Duodenal mucosa (tissue), 2 donors: ENCODE data around the gene SHOC1.
"Not testable (repeated sequence)": the region's sequence is repeated elsewhere in the genome, so short reads cannot be mapped to it uniquely, and the experiment has no call there.

Experiments used
- H3K27ac ChIP-seq: one replicate; pipeline ENCODE4 v1.7.0; 2013; ENCODE audit warnings: low read depth, low read length
- H3K27me3 ChIP-seq, 2 donors: one replicate each; pipeline ENCODE4 v1.7.0; 2013; ENCODE audit warnings: low read length in 2 of 2, control low read depth in 1 of 2; ENCODE audit not compliant: insufficient read depth in 2 of 2, control insufficient read depth in 1 of 2
- H3K36me3 ChIP-seq, 2 donors: one replicate each; pipeline ENCODE4 v1.7.0; 2013; ENCODE audit warnings: low read length in 2 of 2, control low read depth in 1 of 2; ENCODE audit not compliant: insufficient read depth in 2 of 2, control insufficient read depth in 1 of 2
- H3K4me1 ChIP-seq, 2 donors: one replicate each; pipeline ENCODE4 v1.7.0; 2013; ENCODE audit warnings: low read length in 2 of 2, control low read depth in 1 of 2; ENCODE audit not compliant: insufficient read depth in 2 of 2, control insufficient read depth in 1 of 2
- H3K4me3 ChIP-seq, 2 donors: one replicate each; pipeline ENCODE4 v1.7.0; 2013; ENCODE audit warnings: low read length in 2 of 2, low read depth in 1 of 2
- H3K9ac ChIP-seq, 2 donors: one replicate each; pipeline ENCODE4 v1.7.0; 2013; ENCODE audit warnings: low read length in 2 of 2, low read depth in 1 of 2
- H3K9me3 ChIP-seq, 2 donors: one replicate each; pipeline ENCODE4 v1.7.0; 2013; ENCODE audit warnings: low read length in 2 of 2, control low read depth in 1 of 2; ENCODE audit not compliant: control insufficient read depth in 1 of 2

SHOC1 gene

GRCh38 chr9:111831371-111832108 lies 36.8 kb upstream of the SHOC1 start:
- Histone ChIP-seq H3K27me3 (no peaks in the 10 kb centered on the region), H3K4me3 (no peak overlapping the region), H3K9ac (no peak overlapping the region), H3K36me3 (no peaks in the 10 kb centered on the region), H3K4me1 (no peaks in the 10 kb centered on the region), H3K9me3 (no peaks in the 10 kb centered on the region), H3K27ac (no peak overlapping the region)

- Histone ChIP-seq H3K27me3 (no peaks in the 10 kb centered on the region), H3K36me3 (no peaks in the 10 kb centered on the region), H3K27ac (no peak overlapping the region), H3K9ac (no peak overlapping the region), H3K4me3 (no peak overlapping the region), H3K4me1 (no peaks in the 10 kb centered on the region), H3K9me3 (no peaks in the 10 kb centered on the region)
These were observed 33.5 kb upstream of the SHOC1 start for GRCh38 chr9:111828193-111828592.

- Histone ChIP-seq H3K9ac (no peak overlapping the region), H3K27me3 (no peaks in the 10 kb centered on the region), H3K27ac (no peak overlapping the region), H3K4me1 (no peaks in the 10 kb centered on the region), H3K4me3 (no peak overlapping the region), H3K36me3 (no peaks in the 10 kb centered on the region), H3K9me3 (no peaks in the 10 kb centered on the region)
These were observed 30.9 kb upstream of the SHOC1 start for GRCh38 chr9:111825468-111826145.

GRCh38 chr9:111821006-111821528 lies 26.3 kb upstream of the SHOC1 start:
- Histone ChIP-seq H3K9ac (no peak overlapping the region), H3K4me1 (peaks cover 11 to 15% of the 10 kb centered on the region in 2 donors), H3K9me3 (no peaks in the 10 kb centered on the region), H3K27ac (no peak overlapping the region), H3K36me3 (no peaks in the 10 kb centered on the region), H3K27me3 (no peaks in the 10 kb centered on the region), H3K4me3 (no peak overlapping the region)

GRCh38 chr9:111819360-111819759 lies 24.6 kb upstream of the SHOC1 start:
- H3K9ac ChIP-seq, result no peak overlapping the region
- no peak overlapping the region for H3K27ac ChIP-seq
- no peaks in the 10 kb centered on the region for H3K27me3 ChIP-seq
- no peak overlapping the region for H3K4me3 ChIP-seq
- no peaks in the 10 kb centered on the region for H3K36me3 ChIP-seq
- H3K9me3 ChIP-seq, result no peaks in the 10 kb centered on the region
- peaks cover 11 to 23% of the 10 kb centered on the region in 2 donors for H3K4me1 ChIP-seq

GRCh38 chr9:111815285-111816070 lies 20.7 kb upstream of the SHOC1 start:
- Histone ChIP-seq H3K9ac (no peak overlapping the region), H3K27me3 (no peaks in the 10 kb centered on the region), H3K36me3 (no peaks in the 10 kb centered on the region), H3K4me3 (no peak overlapping the region), H3K9me3 (no peaks in the 10 kb centered on the region), H3K27ac (no peak overlapping the region), H3K4me1 (peaks cover 11 to 23% of the 10 kb centered on the region in 2 donors)

- H3K9me3 ChIP-seq, result no peaks in the 10 kb centered on the region
- no peaks in the 10 kb centered on the region for H3K36me3 ChIP-seq
- no peak overlapping the region for H3K9ac ChIP-seq
- H3K27ac ChIP-seq, result no peak overlapping the region
- H3K4me3 ChIP-seq, result no peak overlapping the region
- no peaks in the 10 kb centered on the region for H3K27me3 ChIP-seq
- peaks cover 11 to 21% of the 10 kb centered on the region in 2 donors for H3K4me1 ChIP-seq
These were observed 17.6 kb upstream of the SHOC1 start for GRCh38 chr9:111812337-111812736.

- no peak overlapping the region for H3K4me3 ChIP-seq
- H3K4me1 ChIP-seq, result peaks cover 0 to 7% of the 10 kb centered on the region in 2 donors
- H3K27ac ChIP-seq, result no peak overlapping the region
- no peak overlapping the region for H3K9ac ChIP-seq
- no peaks in the 10 kb centered on the region for H3K27me3 ChIP-seq
- H3K9me3 ChIP-seq, result no peaks in the 10 kb centered on the region
- H3K36me3 ChIP-seq, result no peaks in the 10 kb centered on the region
These were observed 16.2 kb upstream of the SHOC1 start for GRCh38 chr9:111810908-111811307.

- H3K4me3 ChIP-seq, H3K27me3 ChIP-seq, H3K4me1 ChIP-seq, H3K9ac ChIP-seq, H3K36me3 ChIP-seq, H3K27ac ChIP-seq, H3K9me3 ChIP-seq: not testable (repeated sequence)
These were observed 15.7 kb upstream of the SHOC1 start for GRCh38 chr9:111810415-111810814.

GRCh38 chr9:111807197-111807596 lies 12.5 kb upstream of the SHOC1 start:
- no peak overlapping the region for H3K9ac ChIP-seq
- no peaks in the 10 kb centered on the region for H3K36me3 ChIP-seq
- H3K27ac ChIP-seq, result no peak overlapping the region
- no peaks in the 10 kb centered on the region for H3K4me1 ChIP-seq
- no peaks in the 10 kb centered on the region for H3K27me3 ChIP-seq
- no peaks in the 10 kb centered on the region for H3K9me3 ChIP-seq
- no peak overlapping the region for H3K4me3 ChIP-seq
